ENCODE measurements around the gene DGKI.

- TF ChIP-seq POLR2A (IDR thresholded peaks at IDR 0.05) (no peak), CTCF (IDR thresholded peaks at IDR 0.05) (no peak)
Observed at GRCh38 chr7:137527634-137528033, 319.1 kb downstream of the DGKI start.
